ENCODE data around the gene AKAP11.

- no peak for TF ChIP-seq CTCF (IDR thresholded peaks at IDR 0.05)
- no peak for TF ChIP-seq POLR2A (IDR thresholded peaks at IDR 0.05)
Measured at GRCh38 chr13:42223681-42224080, 48.3 kb upstream of the AKAP11 start.

Data from lower leg skin (tissue), 3 donors.